Measurements from ENCODE around the gene GRB2.

- TF ChIP-seq, protein P1, sequence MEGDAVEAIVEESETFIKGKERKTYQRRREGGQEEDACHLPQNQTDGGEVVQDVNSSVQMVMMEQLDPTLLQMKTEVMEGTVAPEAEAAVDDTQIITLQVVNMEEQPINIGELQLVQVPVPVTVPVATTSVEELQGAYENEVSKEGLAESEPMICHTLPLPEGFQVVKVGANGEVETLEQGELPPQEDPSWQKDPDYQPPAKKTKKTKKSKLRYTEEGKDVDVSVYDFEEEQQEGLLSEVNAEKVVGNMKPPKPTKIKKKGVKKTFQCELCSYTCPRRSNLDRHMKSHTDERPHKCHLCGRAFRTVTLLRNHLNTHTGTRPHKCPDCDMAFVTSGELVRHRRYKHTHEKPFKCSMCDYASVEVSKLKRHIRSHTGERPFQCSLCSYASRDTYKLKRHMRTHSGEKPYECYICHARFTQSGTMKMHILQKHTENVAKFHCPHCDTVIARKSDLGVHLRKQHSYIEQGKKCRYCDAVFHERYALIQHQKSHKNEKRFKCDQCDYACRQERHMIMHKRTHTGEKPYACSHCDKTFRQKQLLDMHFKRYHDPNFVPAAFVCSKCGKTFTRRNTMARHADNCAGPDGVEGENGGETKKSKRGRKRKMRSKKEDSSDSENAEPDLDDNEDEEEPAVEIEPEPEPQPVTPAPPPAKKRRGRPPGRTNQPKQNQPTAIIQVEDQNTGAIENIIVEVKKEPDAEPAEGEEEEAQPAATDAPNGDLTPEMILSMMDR (IDR thresholded peaks at IDR 0.05) = no peak
- no peak for TF ChIP-seq SIN3A (IDR thresholded peaks at IDR 0.05; ENCODE audit: borderline replicate concordance, insufficient read depth, low read depth, low read length)
These were observed 79.7 kb downstream of the GRB2 start for GRCh38 chr17:75325827-75326225.

Data from Panc1 (cell line).